GM18870 (cell line): Measurements from ENCODE around the gene HFE.
"Not testable (repeated sequence)": the region's sequence is repeated elsewhere in the genome, so short reads cannot be mapped to it uniquely, and the experiment has no call there.

Experiments used
- ATAC-seq: cut with Tn5 transposase; IDR thresholded peaks from one replicate; pipeline ENCODE4 v1.9.1; 2021; ENCODE audit warnings: moderate library complexity; ENCODE audit not compliant: unreplicated experiment

The HFE gene

GRCh38 chr6:26058477-26059033 lies 28.7 kb upstream of the HFE start:
- not testable (repeated sequence) for ATAC-seq

DNA sequence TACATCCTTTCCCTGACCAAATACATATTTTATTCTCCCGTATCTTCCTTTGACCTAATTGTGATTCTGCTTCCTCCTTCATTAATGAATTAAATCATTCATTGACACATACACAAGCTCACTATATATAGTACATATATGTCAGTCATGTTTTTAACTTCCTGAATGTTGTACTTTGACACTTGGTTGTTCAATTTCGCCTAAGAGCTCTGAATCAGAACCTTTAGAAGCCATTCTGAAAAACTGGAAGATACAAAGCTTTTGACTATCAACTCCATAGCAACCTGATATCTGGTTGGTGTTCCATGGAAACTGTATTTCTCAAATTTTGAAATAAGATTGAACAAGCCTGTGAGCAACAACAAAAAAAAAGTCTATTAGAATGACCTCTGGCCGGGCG lies 27.3 kb upstream of the HFE start:
- no peak for ATAC-seq

GRCh38 chr6:26064619-26065257 lies 22.5 kb upstream of the HFE start:
- ATAC-seq, result no peak

DNA sequence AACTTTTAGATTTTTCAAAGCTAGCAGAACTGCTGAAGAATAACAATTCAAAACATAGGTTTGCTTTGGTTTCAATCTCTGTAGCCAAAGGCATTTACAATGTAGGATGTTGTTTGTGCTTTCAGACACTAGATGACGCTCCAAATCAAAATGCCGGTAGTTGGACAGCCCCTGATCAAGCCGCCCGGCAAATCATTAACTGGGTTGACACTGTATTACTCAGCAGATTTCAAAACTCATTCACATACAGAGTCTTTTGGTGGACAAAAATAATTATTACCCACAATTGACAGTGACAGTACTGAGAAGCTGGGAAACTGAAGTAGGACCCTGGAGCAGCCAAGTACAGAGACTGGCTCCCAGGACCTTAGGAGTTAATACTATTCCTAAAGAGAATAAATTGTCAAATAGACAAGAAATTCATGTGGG lies 21.3 kb upstream of the HFE start:
- ATAC-seq, result peak; percentile 90

DNA sequence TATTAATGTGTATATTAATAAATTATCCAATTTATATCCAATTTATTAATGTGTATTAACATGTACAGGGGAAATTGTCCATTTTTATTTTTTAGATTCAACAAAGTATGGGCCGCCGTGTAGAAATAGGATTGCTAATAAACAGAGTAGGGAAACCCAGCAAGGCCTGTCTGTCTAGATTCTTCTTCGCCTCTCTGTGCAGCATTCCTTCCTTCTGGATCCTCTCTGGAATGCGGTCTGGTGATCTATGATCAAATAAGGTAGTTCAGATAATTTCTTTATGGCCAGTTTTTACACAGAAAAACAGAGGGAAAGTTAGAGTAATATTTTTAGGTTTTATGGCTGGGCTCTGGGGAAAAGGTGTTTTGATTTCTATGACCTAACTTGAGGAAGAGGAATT lies 19.9 kb upstream of the HFE start:
- no peak for ATAC-seq

DNA sequence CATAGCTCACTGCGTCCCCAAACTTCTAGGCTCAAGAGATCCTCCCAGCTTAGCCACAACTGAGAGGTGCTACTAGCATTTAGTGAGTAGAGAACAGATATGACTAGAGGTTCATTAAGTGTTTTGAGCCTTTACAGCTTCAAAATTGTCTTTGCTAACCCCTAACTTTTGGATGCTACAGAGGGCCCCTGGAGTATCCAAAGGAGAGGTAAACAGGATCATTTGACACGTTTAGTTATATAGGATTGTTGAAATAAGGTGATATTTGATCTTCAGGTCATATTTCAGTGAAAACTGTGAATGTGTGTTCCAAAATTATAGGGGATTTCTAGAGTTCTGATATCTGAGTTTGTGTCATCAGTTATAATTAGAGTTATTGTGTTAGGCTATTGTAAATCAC lies 19.2 kb upstream of the HFE start:
- no peak for ATAC-seq

GRCh38 chr6:26071135-26071534 lies 16.1 kb upstream of the HFE start:
- no peak for ATAC-seq

DNA sequence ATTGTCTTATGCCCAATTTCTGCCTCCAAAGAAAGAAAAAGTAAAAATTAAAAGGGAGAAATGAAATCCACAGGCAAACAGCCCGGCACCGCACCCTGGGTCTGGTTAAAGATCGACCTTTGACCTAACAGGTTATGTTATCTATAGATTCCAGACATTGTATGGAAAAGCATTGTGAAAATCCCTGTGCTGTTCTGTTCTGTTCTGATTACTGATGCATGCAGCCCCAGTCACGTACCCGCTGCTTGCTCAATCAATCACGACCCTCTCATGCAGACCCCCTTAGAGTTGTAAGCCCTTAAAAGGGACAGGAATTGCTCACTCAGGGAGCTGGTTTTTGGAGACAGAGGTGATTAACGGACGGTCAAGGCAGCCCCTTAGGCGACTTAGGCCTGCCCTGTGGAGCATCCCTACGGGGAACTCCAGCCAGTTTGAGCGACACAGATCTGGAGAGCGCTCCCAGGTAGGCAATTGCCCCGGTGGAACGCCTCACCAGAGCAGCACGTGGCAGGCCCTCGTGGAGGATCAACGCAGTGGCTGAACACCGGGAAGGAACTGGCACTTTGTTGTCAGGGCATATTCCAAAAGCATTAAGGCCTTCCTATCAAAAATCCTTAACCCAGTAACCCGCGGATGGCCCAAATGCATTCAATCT lies 12.0 kb upstream of the HFE start:
- ATAC-seq, result no peak

GRCh38 chr6:26078066-26078465 lies 9.2 kb upstream of the HFE start:
- ATAC-seq, result not testable (repeated sequence)

GRCh38 chr6:26081096-26081495 lies 6.1 kb upstream of the HFE start:
- not testable (repeated sequence) for ATAC-seq

GRCh38 chr6:26086211-26086610 lies 1.0 kb upstream of the HFE start:
- no peak for ATAC-seq

DNA sequence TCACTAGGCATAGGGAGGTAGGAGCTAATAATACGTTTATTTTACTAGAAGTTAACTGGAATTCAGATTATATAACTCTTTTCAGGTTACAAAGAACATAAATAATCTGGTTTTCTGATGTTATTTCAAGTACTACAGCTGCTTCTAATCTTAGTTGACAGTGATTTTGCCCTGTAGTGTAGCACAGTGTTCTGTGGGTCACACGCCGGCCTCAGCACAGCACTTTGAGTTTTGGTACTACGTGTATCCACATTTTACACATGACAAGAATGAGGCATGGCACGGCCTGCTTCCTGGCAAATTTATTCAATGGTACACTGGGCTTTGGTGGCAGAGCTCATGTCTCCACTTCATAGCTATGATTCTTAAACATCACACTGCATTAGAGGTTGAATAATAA lies 1.1 kb downstream of the HFE start:
- ATAC-seq, result no peak

DNA sequence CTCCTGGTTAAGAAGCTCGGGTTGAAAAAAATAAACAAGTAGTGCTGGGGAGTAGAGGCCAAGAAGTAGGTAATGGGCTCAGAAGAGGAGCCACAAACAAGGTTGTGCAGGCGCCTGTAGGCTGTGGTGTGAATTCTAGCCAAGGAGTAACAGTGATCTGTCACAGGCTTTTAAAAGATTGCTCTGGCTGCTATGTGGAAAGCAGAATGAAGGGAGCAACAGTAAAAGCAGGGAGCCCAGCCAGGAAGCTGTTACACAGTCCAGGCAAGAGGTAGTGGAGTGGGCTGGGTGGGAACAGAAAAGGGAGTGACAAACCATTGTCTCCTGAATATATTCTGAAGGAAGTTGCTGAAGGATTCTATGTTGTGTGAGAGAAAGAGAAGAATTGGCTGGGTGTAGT lies 2.0 kb downstream of the HFE start:
- no peak for ATAC-seq

GRCh38 chr6:26092443-26092842 lies 5.2 kb downstream of the HFE start:
- no peak for ATAC-seq

- ATAC-seq, result no peak
Measured at GRCh38 chr6:26094036-26094435, 6.8 kb downstream of the HFE start.

DNA sequence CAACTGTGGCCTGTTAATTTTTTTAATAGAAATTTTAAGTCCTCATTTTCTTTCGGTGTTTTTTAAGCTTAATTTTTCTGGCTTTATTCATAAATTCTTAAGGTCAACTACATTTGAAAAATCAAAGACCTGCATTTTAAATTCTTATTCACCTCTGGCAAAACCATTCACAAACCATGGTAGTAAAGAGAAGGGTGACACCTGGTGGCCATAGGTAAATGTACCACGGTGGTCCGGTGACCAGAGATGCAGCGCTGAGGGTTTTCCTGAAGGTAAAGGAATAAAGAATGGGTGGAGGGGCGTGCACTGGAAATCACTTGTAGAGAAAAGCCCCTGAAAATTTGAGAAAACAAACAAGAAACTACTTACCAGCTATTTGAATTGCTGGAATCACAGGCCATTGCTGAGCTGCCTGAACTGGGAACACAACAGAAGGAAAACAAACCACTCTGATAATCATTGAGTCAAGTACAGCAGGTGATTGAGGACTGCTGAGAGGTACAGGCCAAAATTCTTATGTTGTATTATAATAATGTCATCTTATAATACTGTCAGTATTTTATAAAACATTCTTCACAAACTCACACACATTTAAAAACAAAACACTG lies 10.1 kb downstream of the HFE start:
- ATAC-seq, result no peak

DNA sequence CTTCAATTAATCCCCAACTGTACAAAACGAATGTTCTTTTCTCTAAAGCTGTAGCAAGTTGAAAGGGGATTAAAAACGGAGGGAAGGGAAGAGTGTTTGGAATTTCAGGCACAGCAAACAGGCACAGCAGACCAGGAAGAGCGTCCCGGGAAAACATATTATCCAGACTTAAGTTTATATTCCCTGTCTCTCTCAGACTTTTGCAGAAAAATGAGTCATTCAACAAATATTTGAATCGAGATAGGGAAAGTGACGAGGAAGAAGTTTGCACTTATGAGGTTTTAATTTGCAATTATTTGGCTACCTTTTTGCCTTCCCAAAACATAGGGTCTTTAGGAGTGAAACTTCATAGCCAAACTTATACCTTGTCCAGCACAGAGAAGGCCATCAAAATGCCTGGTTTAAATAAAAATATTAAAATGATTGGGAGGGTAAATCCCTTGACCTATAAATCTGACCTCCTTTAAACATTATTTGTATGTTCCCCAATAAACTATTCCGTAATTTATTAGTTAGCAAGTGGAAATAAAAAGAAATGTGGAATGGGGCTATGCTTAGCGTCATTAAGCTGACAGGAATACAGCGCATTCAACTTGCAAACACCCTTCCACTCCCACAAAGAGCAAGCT lies 16.0 kb downstream of the HFE start:
- peak; percentile 70 for ATAC-seq

DNA sequence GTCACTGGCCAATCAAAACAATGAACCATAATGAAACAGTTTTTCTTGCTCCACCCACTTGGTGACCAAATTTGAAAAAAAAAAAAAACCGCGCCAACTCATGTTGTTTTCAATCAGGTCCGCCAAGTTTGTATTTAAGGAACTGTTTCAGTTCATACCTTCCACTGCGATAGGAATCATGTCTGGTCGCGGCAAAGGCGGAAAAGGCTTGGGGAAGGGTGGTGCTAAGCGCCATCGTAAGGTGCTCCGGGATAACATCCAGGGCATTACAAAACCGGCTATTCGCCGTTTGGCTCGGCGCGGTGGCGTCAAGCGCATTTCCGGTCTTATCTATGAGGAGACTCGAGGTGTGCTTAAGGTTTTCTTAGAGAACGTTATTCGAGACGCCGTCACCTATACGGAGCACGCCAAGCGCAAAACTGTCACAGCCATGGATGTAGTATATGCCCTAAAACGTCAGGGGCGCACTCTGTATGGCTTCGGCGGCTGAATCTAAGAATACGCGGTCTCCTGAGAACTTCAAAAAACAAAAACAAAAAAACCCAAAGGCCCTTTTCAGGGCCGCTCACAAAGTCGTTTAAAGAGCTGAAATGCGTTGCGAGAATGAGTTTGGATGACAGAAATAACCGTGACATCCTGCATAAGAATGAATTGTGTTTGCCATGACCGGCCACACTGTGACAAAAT lies 16.7 kb downstream of the HFE start:
- peak; percentile 82 for ATAC-seq

DNA sequence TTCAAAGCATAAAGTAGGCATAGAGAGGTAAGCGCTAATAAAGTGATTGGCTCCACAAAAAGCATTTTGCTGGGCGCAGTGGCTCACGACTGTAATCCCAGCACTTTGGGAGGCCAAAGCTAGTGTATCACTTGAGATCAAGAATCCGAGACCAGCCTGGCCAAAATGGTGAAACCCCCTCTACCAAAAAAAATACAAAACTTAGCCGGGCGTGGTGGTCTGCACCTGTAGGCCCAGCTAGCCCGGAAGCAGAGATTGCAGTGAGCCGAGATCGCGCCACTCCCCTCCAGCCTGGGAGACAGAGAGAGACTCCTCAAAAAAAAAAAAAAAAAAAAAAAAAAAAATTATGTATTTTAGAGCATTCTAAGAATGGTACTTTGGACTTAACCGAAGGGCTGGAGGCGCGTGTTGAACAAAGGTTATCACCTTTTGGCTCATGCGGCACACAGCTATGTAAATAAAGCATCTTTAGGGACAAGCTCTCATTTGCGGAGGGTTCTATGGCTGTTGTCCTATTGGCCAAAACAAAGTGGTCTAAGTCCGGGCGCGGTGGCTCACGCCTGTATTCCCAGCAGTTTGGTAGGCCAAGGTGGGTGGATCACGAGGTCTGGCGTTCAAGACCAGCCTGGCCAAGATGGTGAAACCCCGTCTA lies 17.4 kb downstream of the HFE start:
- ATAC-seq, result no peak

DNA sequence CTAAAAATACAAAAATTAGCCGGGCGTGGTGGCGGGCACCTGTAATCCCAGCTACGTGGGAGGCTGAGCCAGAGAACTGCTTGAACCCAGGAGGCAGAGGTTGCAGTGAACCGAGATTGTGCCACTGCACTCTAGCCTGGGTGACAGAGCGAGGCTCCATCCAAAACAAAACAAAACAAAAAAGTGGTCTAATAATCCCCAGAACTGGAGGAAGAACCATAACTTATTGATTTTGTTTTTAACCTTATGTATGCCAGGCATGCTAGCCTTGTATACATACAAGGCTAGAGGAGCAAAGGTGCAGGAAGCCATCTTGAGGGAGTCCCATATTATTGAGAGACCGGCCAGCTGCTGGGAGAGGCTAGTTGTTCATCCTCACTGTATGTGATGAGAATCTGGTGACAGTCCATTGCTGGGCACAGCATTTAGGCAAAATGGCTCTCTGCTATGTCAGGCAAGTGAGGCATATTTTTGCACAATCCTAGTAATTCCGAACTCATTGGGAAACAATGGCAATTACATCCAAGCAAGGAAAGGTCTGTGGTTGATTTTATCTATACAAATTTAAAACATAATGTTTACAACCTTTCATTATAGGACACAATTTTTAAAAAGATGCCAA lies 18.0 kb downstream of the HFE start:
- ATAC-seq, result no peak
